ENCODE measurements around the gene RHOBTB1. TPM values are rescaled to one million over a fixed set of nuclear protein-coding genes. Genes with fewer than 3 reads are reported as not detected.

RHOBTB1 gene
- total and polyA plus RNA-seq, 2 experiments from 2014 or later = 18.4 to 40.8 TPM

GRCh38 chr10:60979667-60980104 lies 35.7 kb upstream of the RHOBTB1 start:
- Histone ChIP-seq H3K27me3 (no peaks in the 10 kb centered on the region), H3K9me3 (ENCODE audit: low read depth) (no peaks in the 10 kb centered on the region), H4K20me1 (ENCODE audit: insufficient read depth, poor library complexity, severe bottlenecking) (no peaks in the 10 kb centered on the region), H3K27ac (peak overlapping the region; percentile 51), H3K79me2 (no peaks in the 10 kb centered on the region), H3K4me2 (no peak overlapping the region), H3K9me2 (replicated peaks; ENCODE audit: insufficient read depth) (no peaks in the 10 kb centered on the region), H3K36me3 (replicated peaks; ENCODE audit: insufficient read depth, low read depth) (no peaks in the 10 kb centered on the region), H3K4me1 (ENCODE audit: insufficient read depth) (peaks cover 30% of the 10 kb centered on the region), H2AFZ (no peak overlapping the region), H3K4me3 (no peak overlapping the region)
- WGBS (ENCODE audit: low lambda C conversion rate, missing lambda C conversion rate) = 88% methylated on average over 3 of the region's 3 CpGs
- TF ChIP-seq CTCF (IDR thresholded peaks at IDR 0.05; ENCODE audit: poor library complexity) (no peak), EZH2phosphoT487 (IDR thresholded peaks at IDR 0.05; ENCODE audit: low read depth, severe bottlenecking, unreplicated experiment) (no peak), EZH2 (IDR thresholded peaks at IDR 0.05; ENCODE audit: borderline replicate concordance) (no peak)
- DNase-seq (ENCODE audit: low spot score) = no peak

DNA sequence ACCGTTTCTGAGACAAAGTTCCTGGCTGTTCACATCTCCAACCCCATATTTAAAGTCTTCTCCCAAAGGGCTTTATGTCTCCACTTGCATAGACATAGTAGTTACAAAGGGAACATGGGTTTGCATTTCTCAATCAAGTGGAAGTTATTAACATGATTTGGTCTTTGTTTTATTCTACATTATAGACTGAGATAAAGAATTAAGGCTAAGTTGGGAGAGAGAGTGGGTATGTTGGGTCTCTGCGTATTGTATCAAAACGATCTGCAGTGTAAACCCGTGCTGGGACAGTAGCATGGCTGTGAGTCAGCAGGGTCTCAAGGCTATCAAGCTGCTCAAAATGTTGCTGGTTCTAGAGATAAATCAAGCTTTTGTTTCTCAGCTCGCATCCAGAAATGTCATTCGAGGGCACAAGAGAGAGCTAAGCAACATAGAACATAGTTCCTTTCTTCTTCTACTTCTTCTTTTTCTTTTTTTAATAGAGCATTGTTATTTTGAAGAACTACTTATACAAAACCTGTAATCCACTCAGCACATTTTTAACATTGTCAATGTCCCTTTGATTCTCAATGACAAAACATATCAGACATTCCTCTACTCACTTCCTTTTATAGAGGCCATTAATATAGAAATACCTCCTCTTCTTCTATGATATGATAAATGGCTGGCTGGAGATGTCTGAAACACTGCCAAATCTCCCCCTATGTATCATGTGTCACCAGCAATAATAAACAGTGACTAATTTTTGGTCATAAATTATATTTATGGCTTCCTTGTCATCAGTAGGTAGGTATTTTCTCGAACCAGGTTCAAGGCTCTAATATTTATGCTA lies 34.5 kb upstream of the RHOBTB1 start:
- Histone ChIP-seq H3K79me2 (no peaks in the 10 kb centered on the region), H3K36me3 (replicated peaks; ENCODE audit: insufficient read depth, low read depth) (no peaks in the 10 kb centered on the region), H3K9me2 (replicated peaks; ENCODE audit: insufficient read depth) (no peaks in the 10 kb centered on the region), H3K4me2 (peak overlapping the region; percentile 32), H3K27ac (peak overlapping the region; percentile 51), H2AFZ (no peak overlapping the region), H3K4me1 (ENCODE audit: insufficient read depth) (peaks cover 33% of the 10 kb centered on the region), H3K9me3 (ENCODE audit: low read depth) (no peaks in the 10 kb centered on the region), H3K27me3 (no peaks in the 10 kb centered on the region), H3K4me3 (no peak overlapping the region), H4K20me1 (ENCODE audit: insufficient read depth, poor library complexity, severe bottlenecking) (no peaks in the 10 kb centered on the region)
- no peak for TF ChIP-seq EZH2phosphoT487 (IDR thresholded peaks at IDR 0.05; ENCODE audit: low read depth, severe bottlenecking, unreplicated experiment)
- no peak for TF ChIP-seq CTCF (IDR thresholded peaks at IDR 0.05; ENCODE audit: poor library complexity)
- no peak for TF ChIP-seq EZH2 (IDR thresholded peaks at IDR 0.05; ENCODE audit: borderline replicate concordance)
- 42% methylated on average over 7 of the region's 7 CpGs for WGBS (ENCODE audit: low lambda C conversion rate, missing lambda C conversion rate)
- DNase-seq (ENCODE audit: low spot score) = peak; percentile 25

DNA sequence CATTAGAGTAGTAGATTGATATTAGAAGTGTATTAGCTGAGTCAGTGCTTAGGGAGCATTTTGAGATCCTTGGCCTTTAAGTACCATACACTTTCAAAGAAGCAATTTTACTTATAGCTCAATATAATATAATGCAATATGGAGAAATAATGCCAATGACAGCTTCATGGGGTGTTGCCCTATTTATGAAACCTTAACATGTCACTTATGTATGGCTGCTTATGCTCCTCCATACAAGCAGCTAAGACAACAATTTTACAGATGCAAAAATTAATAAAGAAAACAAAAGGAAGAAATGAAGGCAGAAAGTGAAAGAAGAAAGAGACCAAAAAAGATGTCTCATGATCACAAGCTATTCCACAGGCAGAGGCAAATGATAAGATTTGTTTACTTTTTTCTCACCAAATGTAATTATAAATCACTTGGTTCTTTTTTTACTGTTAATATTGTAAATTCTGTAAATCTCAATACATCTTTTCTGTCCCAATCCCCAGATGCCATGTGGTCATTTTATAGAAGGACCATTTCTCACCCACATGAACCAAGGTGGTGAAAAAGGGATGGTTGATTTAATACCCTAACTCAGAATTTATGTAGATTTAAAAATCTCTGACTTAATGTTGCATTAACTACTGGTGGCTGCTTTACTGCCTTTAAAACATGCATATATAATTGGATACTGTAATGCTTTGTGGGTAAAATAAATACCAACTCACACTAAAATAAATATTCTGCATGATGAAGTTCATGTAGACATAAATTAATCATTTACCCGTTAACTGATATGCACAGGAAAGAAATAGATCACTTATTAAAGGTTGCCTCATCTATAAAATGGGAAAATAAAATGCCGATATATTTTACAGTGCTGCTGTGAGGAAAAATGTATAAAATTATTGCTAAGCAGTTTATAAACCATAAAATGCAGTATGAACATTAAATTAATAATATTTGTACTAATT lies 33.5 kb upstream of the RHOBTB1 start:
- peak overlapping the region; percentile 32 for H3K4me2 ChIP-seq
- TF ChIP-seq EZH2 (IDR thresholded peaks at IDR 0.05; ENCODE audit: borderline replicate concordance) = no peak
- TF ChIP-seq EZH2phosphoT487 (IDR thresholded peaks at IDR 0.05; ENCODE audit: low read depth, severe bottlenecking, unreplicated experiment) = no peak
- TF ChIP-seq CTCF (IDR thresholded peaks at IDR 0.05; ENCODE audit: poor library complexity) = no peak
- H3K79me2 ChIP-seq = no peaks in the 10 kb centered on the region
- no peaks in the 10 kb centered on the region for H3K9me2 ChIP-seq (replicated peaks; ENCODE audit: insufficient read depth)
- peak overlapping the region; percentile 15 for H3K27ac ChIP-seq
- H3K4me1 ChIP-seq (ENCODE audit: insufficient read depth) = peaks cover 33% of the 10 kb centered on the region
- H4K20me1 ChIP-seq (ENCODE audit: insufficient read depth, poor library complexity, severe bottlenecking) = no peaks in the 10 kb centered on the region
- no peaks in the 10 kb centered on the region for H3K9me3 ChIP-seq (ENCODE audit: low read depth)
- no peak for DNase-seq (ENCODE audit: low spot score)
- no peak overlapping the region for H2AFZ ChIP-seq
- 62% methylated on average over 2 of the region's 2 CpGs for WGBS (ENCODE audit: low lambda C conversion rate, missing lambda C conversion rate)
- no peak overlapping the region for H3K4me3 ChIP-seq
- H3K27me3 ChIP-seq = no peaks in the 10 kb centered on the region
- no peaks in the 10 kb centered on the region for H3K36me3 ChIP-seq (replicated peaks; ENCODE audit: insufficient read depth, low read depth)
